ENCODE measurements around the gene AKAP10. TPM values are rescaled to one million over a fixed set of nuclear protein-coding genes. Genes with fewer than 3 reads are reported as not detected.
A peak's percentile ranks its signal among the peaks of the same experiment; 100 is the strongest.

The AKAP10 gene
- total RNA-seq, 3 donors from 2014 or later = 25.0 to 41.1 (median 29.9) TPM

GRCh38 chr17:19986941-19987861 lies 9.6 kb upstream of the AKAP10 start:
- DNase-seq = no peak
- H3K4me1 ChIP-seq (ENCODE audit: low read depth) = no peaks in the 10 kb centered on the region
- no peaks in the 10 kb centered on the region for H3K36me3 ChIP-seq (ENCODE audit: low read depth)
- ATAC-seq = no peak
- H3K9me3 ChIP-seq = no peaks in the 10 kb centered on the region
- H3K4me3 ChIP-seq = no peak overlapping the region
- TF ChIP-seq CTCF (IDR thresholded peaks at IDR 0.05) = no peak
- intact Hi-C loops (cut with DNase I, micrococcal nuclease) = no loop called here

DNA sequence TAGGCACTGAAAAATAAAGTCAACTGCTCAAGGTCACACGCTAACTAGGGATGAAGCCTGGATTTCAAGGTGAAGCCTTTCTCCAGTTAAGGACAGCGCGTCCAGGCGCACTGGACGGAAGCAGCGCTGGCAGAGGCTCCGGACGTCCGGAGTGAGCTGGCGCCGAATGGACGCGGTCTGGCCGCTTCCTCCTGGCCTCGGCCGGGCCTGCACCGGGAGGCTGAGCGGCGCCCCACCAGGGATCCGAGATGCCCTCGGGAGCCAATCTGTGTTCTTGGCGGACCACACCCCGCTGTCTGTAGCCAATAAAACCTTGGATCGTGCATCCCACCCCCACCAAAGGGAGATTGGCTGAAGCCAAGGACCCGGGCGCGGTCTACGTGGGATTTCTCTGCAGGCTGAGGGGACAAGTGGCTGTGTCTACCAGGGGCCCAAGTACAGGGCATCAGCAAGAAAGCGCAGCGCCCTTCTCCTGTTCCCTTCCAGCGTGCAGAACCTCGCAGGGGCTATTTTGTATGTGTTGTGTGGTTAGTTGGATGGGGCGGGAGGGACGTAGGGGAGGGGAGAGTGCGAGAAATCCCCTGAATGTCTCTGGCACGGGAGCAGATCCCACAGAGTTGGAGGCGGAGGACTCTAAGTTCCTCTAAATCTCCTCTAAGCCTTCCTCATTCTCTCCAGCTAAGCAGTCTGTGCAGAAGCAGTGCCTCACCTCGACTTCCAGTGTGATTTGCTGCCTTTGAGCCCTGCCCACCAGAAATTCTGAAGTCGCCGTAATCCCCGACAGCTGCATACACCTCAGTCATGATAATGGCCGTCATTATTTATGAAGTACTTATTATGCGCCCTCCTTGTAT lies 2.5 kb upstream of the AKAP10 start:
- TF ChIP-seq CTCF (IDR thresholded peaks at IDR 0.05) = no peak
- intact Hi-C loops (cut with DNase I, micrococcal nuclease) = no loop called here
- ATAC-seq (no peak), DNase-seq (peak; percentile 20 to 52 (median 28))
- H3K36me3 ChIP-seq (ENCODE audit: low read depth) = no peaks in the 10 kb centered on the region
- peaks cover 15% of the 10 kb centered on the region for H3K4me1 ChIP-seq (ENCODE audit: low read depth)
- H3K4me3 ChIP-seq = no peak overlapping the region
- no peaks in the 10 kb centered on the region for H3K9me3 ChIP-seq

GRCh38 chr17:19978805-19979211 lies 1.2 kb upstream of the AKAP10 start:
- ATAC-seq (no peak), DNase-seq (no peak)
- no peak overlapping the region for H3K4me3 ChIP-seq
- H3K4me1 ChIP-seq (ENCODE audit: low read depth) = peaks cover 15% of the 10 kb centered on the region
- H3K9me3 ChIP-seq = no peaks in the 10 kb centered on the region
- TF ChIP-seq CTCF (IDR thresholded peaks at IDR 0.05) = no peak
- H3K36me3 ChIP-seq (ENCODE audit: low read depth) = no peaks in the 10 kb centered on the region
- intact Hi-C loops (cut with DNase I, micrococcal nuclease) = no loop called here

DNA sequence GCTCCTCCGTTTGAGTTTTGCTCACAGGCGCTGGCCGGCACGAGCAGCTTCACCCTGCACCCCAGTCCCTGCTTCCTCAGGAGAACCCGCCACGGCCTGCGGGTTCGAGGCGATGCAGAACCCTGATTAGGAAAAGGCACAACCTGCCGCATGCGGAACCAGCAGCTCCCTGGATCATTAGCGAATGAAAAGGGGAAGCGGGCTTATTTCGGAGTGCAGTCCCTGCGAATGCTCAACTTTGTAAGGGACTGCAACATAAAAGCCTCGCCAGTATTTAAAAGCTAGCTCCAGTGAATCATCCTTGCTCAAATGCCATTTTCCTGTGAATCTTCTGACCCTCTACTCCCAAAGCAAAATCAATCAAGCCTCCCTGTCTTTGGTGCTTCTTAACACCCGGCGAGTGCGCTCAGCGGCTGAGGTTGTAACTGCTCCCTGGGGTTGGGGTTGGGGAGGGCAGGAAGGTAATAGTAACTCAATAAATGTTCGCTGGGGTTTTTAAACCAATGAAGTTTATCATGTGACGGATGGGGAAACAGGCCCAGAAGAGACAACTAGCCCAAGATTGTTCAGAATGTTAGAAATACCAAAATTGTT lies 678 bp upstream of the AKAP10 start:
- peak; percentile 33 for ATAC-seq
- H3K9me3 ChIP-seq = no peaks in the 10 kb centered on the region
- peak overlapping the region; percentile 96 for H3K4me3 ChIP-seq
- no peak for DNase-seq
- intact Hi-C loops (cut with DNase I, micrococcal nuclease) = no loop called here
- H3K36me3 ChIP-seq (ENCODE audit: low read depth) = no peaks in the 10 kb centered on the region
- no peak for TF ChIP-seq CTCF (IDR thresholded peaks at IDR 0.05)
- H3K4me1 ChIP-seq (ENCODE audit: low read depth) = peaks cover 15% of the 10 kb centered on the region

- Histone ChIP-seq H3K4me3 (no peak overlapping the region), H3K9me3 (no peaks in the 10 kb centered on the region), H3K4me1 (ENCODE audit: low read depth) (peaks cover 15% of the 10 kb centered on the region), H3K36me3 (ENCODE audit: low read depth) (no peaks in the 10 kb centered on the region)
- ATAC-seq (no peak), DNase-seq (no peak)
- intact Hi-C loops (cut with DNase I, micrococcal nuclease) = no loop called here
- TF ChIP-seq CTCF (IDR thresholded peaks at IDR 0.05) = no peak
Observed at GRCh38 chr17:19975601-19976000, 2.0 kb downstream of the AKAP10 start.

All from mucosa of descending colon (tissue), 3 donors.